ENCODE results near the gene MRPL37. TPM values are rescaled to one million over a fixed set of nuclear protein-coding genes. Genes with fewer than 3 reads are reported as not detected.

The MRPL37 gene
- polyA plus RNA-seq, 1 experiment: 21.0 TPM

- no peaks in the 10 kb centered on the region for H3K27me3 ChIP-seq (ENCODE audit: control insufficient read depth, insufficient read depth, low read length)
- ChIA-PET CTCF (interaction anchor here (1.1 to 2.5 kb wide), 2 partner anchors 12 to 270 kb away, joined by 5 to 15 read pairs; no protein-coding TSS in a partner anchor), POLR2A (no interaction called here)
- DNase-seq (ENCODE audit: low read depth): no peak
- TF ChIP-seq, protein P1, sequence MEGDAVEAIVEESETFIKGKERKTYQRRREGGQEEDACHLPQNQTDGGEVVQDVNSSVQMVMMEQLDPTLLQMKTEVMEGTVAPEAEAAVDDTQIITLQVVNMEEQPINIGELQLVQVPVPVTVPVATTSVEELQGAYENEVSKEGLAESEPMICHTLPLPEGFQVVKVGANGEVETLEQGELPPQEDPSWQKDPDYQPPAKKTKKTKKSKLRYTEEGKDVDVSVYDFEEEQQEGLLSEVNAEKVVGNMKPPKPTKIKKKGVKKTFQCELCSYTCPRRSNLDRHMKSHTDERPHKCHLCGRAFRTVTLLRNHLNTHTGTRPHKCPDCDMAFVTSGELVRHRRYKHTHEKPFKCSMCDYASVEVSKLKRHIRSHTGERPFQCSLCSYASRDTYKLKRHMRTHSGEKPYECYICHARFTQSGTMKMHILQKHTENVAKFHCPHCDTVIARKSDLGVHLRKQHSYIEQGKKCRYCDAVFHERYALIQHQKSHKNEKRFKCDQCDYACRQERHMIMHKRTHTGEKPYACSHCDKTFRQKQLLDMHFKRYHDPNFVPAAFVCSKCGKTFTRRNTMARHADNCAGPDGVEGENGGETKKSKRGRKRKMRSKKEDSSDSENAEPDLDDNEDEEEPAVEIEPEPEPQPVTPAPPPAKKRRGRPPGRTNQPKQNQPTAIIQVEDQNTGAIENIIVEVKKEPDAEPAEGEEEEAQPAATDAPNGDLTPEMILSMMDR (IDR thresholded peaks at IDR 0.05; ENCODE audit: insufficient read depth, low read depth, low read length): no peak
- peaks cover 31% of the 10 kb centered on the region for H3K36me3 ChIP-seq (ENCODE audit: control insufficient read depth, insufficient read depth, low read length)
- H3K4me3 ChIP-seq (ENCODE audit: low read depth, low read length): no peak overlapping the region
These were observed 19.1 kb downstream of the MRPL37 start for GRCh38 chr1:54218883-54219687.

DNA sequence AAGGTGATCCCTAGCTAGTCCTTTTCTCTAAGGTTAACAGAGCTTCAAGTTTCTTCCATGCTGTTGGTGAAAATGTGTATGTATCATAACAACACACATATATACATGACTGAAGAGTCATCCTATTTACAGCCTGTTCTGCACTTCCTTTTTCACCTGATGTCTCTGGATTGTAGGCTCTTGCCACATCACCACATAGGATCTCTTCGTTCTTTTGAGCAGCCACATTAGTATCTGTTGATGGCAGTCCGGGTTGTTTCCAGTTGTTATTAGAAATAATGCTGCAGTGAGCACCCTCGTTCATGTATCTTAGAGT is 19.7 kb downstream of the MRPL37 start:
- Histone ChIP-seq H3K27me3 (ENCODE audit: control insufficient read depth, insufficient read depth, low read length) (no peaks in the 10 kb centered on the region), H3K4me3 (ENCODE audit: low read depth, low read length) (no peak overlapping the region), H3K36me3 (ENCODE audit: control insufficient read depth, insufficient read depth, low read length) (peaks cover 28% of the 10 kb centered on the region)
- ChIA-PET CTCF (interaction anchor here (1.1 to 2.5 kb wide), 2 partner anchors 13 to 269 kb away, joined by 5 to 15 read pairs; no protein-coding TSS in a partner anchor), POLR2A (no interaction called here)
- no peak for DNase-seq (ENCODE audit: low read depth)
- TF ChIP-seq, protein P1 (IDR thresholded peaks at IDR 0.05; ENCODE audit: insufficient read depth, low read depth, low read length): no peak

DNA sequence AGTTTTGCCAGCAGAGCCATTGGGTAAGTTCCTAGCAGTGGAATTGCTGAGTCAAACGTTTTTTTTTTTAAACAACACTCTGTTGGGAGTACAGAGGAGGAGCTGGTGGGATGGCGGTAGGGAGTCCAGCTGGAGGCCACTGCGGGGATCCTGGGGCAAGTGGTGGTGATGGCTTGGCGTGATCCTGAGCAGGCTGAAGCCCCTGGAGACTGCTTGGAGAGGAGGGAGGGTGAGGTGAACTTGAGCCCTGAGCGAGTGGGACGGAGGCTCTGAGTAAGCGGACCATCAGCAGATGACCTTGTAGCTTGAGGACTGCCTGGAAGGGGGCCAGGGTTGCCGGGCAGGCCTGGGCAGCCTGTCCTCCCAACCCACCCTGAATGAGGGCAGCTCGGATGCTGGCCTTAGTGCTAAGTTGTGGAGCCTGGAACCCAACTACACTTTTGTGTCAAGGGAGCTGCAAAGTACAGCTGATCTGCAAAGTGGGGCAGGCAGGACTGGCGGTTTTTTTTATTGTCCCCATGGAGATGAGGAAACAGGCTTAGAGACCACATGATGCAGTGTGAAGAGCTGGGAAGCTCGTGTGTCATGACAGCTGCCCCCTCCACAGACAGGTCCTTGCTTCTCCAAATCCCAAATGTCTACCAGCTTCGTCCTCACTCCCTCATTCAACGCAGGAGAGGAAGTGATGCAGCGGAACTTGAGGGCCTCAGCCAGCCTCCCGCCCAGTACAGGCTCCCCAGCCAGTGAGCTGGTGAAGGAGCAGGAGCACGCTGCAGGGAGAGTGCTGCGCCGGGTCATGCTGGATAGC is 20.2 kb downstream of the MRPL37 start:
- Histone ChIP-seq H3K4me3 (ENCODE audit: low read depth, low read length) (no peak overlapping the region), H3K27me3 (ENCODE audit: control insufficient read depth, insufficient read depth, low read length) (no peaks in the 10 kb centered on the region), H3K36me3 (ENCODE audit: control insufficient read depth, insufficient read depth, low read length) (peaks cover 28% of the 10 kb centered on the region)
- DNase-seq (ENCODE audit: low read depth): no peak
- TF ChIP-seq, protein P1 (IDR thresholded peaks at IDR 0.05; ENCODE audit: insufficient read depth, low read depth, low read length): no peak
- ChIA-PET CTCF (interaction anchor here (0.7 to 2.5 kb wide), 4 partner anchors 13 to 269 kb away, joined by 3 to 15 read pairs (median 4); no protein-coding TSS in a partner anchor), POLR2A (interaction anchor here (0.6 kb wide), 1 partner anchor 21 kb away, joined by 3 read pairs; no protein-coding TSS in a partner anchor)

- no peaks in the 10 kb centered on the region for H3K27me3 ChIP-seq (ENCODE audit: control insufficient read depth, insufficient read depth, low read length)
- TF ChIP-seq, protein P1 (IDR thresholded peaks at IDR 0.05; ENCODE audit: insufficient read depth, low read depth, low read length): no peak
- no peak for DNase-seq (ENCODE audit: low read depth)
- CTCF ChIA-PET: interaction anchor here (0.6 kb wide), 1 partner anchor 103 kb away, joined by 3 read pairs; no protein-coding TSS in a partner anchor
- POLR2A ChIA-PET: interaction anchor here (0.5 kb wide), 1 partner anchor 268 kb away, joined by 11 read pairs; no protein-coding TSS in a partner anchor
- peaks cover 23% of the 10 kb centered on the region for H3K36me3 ChIP-seq (ENCODE audit: control insufficient read depth, insufficient read depth, low read length)
- H3K4me3 ChIP-seq (ENCODE audit: low read depth, low read length): no peak overlapping the region
These were observed 21.3 kb downstream of the MRPL37 start for GRCh38 chr1:54221113-54221834.
